HCT116 (cell line): ENCODE data around the gene GABRA5.

Experiments used
- EGR1 ChIP-seq: IDR thresholded peaks from 2 replicates; pipeline ENCODE4 v1.6.1; 2012; ENCODE audit warnings: low read depth
- EZH2 ChIP-seq: fragments of 200-600 bp; sonication (generic); IDR thresholded peaks from 2 replicates; pipeline ENCODE4 v1.6.1; 2017; ENCODE audit warnings: antibody characterized with exemption, mixed run types
- SIN3A ChIP-seq: IDR thresholded peaks from 2 replicates; pipeline ENCODE4 v1.6.1; 2012; ENCODE audit warnings: low read depth

DNA sequence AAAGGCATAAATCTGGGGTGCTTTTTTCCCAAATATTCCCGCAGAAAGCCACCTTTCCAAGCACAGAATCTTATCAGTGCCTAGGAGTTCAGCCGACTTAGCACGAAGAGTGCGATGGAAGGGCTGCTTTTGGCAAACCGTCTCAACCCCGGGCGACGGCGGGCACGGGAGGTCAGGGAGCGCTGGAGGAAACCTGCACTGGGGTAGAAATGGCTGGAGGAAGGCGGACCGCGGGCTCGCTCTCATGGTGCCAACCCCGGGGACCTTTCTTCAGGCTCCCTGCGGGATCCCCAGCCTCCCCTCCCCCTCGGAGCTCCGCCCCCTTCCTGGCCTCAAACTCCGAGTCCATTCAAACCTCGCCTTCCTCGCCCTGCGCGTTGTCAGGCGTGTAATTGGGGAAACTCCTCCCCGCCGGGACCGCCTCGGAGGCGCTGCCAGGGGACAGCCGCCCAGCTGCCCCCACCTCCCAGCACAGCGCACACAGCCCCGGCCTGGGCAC, 103.9 kb downstream of the GABRA5 start, which contains the start of gene GABRG3:
- TF ChIP-seq EGR1 (no peak), SIN3A (no peak), EZH2 (no peak)
